OCI-LY1 (cell line): ENCODE measurements around the gene ARL5C.

Source experiments
- H2AFZ ChIP-seq: fragments of 200-600 bp; sonication (generic), shearing (Covaris generic); 2 replicates; pipeline ENCODE4 v1.6.0; 2014; ENCODE audit warnings: antibody characterized with exemption, mild to moderate bottlenecking, low read length
- H3F3A ChIP-seq: fragments of 200-600 bp; sonication (generic), shearing (Covaris generic); 2 replicates; pipeline ENCODE4 v1.6.0; 2014; ENCODE audit warnings: mild to moderate bottlenecking, antibody characterized with exemption, low read length, moderate library complexity; ENCODE audit not compliant: insufficient read depth
- H3K27ac ChIP-seq: fragments of 200-600 bp; sonication (generic); 2 replicates; pipeline ENCODE4 v1.5.1; 2014; ENCODE audit warnings: low read length, mixed run types, mild to moderate bottlenecking, low read depth; ENCODE audit not compliant: poor library complexity, severe bottlenecking
- H3K27me3 ChIP-seq: fragments of 200-600 bp; sonication (generic); 2 replicates; pipeline ENCODE4 v1.6.0; 2014; ENCODE audit warnings: antibody characterized with exemption, mild to moderate bottlenecking, low read length, moderate library complexity; ENCODE audit not compliant: insufficient read depth
- H3K36me3 ChIP-seq: fragments of 200-600 bp; sonication (generic); 2 replicates; pipeline ENCODE4 v1.6.1; 2014; ENCODE audit warnings: mild to moderate bottlenecking, antibody characterized with exemption, low read length, moderate library complexity, mixed read lengths; ENCODE audit not compliant: insufficient read depth
- H3K4me1 ChIP-seq: fragments of 200-600 bp; sonication (generic); 2 replicates; pipeline ENCODE4 v1.5.1; 2014; ENCODE audit warnings: mild to moderate bottlenecking, low read length, moderate library complexity; ENCODE audit not compliant: insufficient read depth, severe bottlenecking
- H3K4me2 ChIP-seq: fragments of 200-600 bp; sonication (generic), shearing (Covaris generic); 2 replicates; pipeline ENCODE4 v1.6.1; 2014; ENCODE audit warnings: low read length
- H3K4me3 ChIP-seq: fragments of 200-600 bp; sonication (generic); 2 replicates; pipeline ENCODE4 v1.5.1; 2014; ENCODE audit warnings: low read length, low read depth, mild to moderate bottlenecking, mixed read lengths; ENCODE audit not compliant: poor library complexity, severe bottlenecking
- H3K79me2 ChIP-seq: fragments of 200-600 bp; shearing (Covaris generic); 2 replicates; pipeline ENCODE4 v1.6.1; 2016; ENCODE audit warnings: mixed run types, low read length, mixed read lengths; ENCODE audit not compliant: insufficient read depth
- H3K9ac ChIP-seq: fragments of 200-600 bp; sonication (generic), shearing (Covaris generic); 2 replicates; pipeline ENCODE4 v1.6.1; 2014; ENCODE audit warnings: mild to moderate bottlenecking, low read length, mixed read lengths
- H3K9me2 ChIP-seq: fragments of 200-600 bp; sonication (generic), shearing (Covaris generic); 2 replicates; pipeline ENCODE4 v1.6.1; 2014; ENCODE audit warnings: low read depth, mild to moderate bottlenecking, low read length, mixed read lengths
- H3K9me3 ChIP-seq: fragments of 200-600 bp; shearing (Covaris generic); 2 replicates; pipeline ENCODE4 v1.6.1; 2014; ENCODE audit warnings: low read length, mixed read lengths
- H4K20me1 ChIP-seq: fragments of 200-600 bp; sonication (generic), shearing (Covaris generic); 2 replicates; pipeline ENCODE4 v1.6.0; 2016; ENCODE audit warnings: mild to moderate bottlenecking, low read length; ENCODE audit not compliant: insufficient read depth
- EZH2 ChIP-seq: fragments of 200-600 bp; sonication (generic), shearing (Covaris generic); IDR thresholded peaks from 2 replicates; pipeline ENCODE4 v1.8.0; 2017; ENCODE audit warnings: borderline replicate concordance, mixed run types, mild to moderate bottlenecking, antibody characterized with exemption, low read length, moderate library complexity, mixed read lengths
- TF ChIP-seq, protein P1 (sequence below): fragments of 200-600 bp; sonication (generic), shearing (Covaris generic); IDR thresholded peaks from 2 replicates; pipeline ENCODE4 v1.5.1; 2017; ENCODE audit warnings: mild to moderate bottlenecking, antibody characterized with exemption, low read length, moderate library complexity, mixed read lengths

The ARL5C gene

DNA sequence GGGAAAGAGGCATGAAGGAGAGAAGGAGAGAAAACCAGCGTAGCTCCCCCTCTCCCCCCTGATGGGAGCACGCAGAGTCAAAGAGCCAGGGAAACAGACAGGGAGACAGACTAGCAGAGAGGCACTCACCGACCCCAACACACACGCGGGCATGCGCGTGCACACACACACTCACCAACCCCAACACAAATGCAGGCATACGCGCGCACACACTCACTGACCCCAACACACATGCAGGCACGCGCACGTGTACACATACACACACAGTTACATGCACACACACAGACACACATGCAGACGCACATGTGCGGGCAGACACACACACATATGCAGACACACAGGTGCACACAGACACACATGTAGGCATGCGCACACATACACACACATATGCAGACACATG, 26.9 kb upstream of the ARL5C start:
- Histone ChIP-seq H3K27ac (no peak overlapping the region), H3K4me3 (no peak overlapping the region), H3K9ac (no peak overlapping the region), H3K9me3 (no peaks in the 10 kb centered on the region), H3K79me2 (no peaks in the 10 kb centered on the region), H3K36me3 (peaks cover 46% of the 10 kb centered on the region), H3K4me2 (no peak overlapping the region), H3F3A (0 out of 2 replicates have a peak, but pooled peaks cover 2% of the 10 kb centered on the region), H2AFZ (no peak overlapping the region), H3K9me2 (no peaks in the 10 kb centered on the region), H3K27me3 (no peaks in the 10 kb centered on the region), H4K20me1 (no peaks in the 10 kb centered on the region), H3K4me1 (peaks cover 20% of the 10 kb centered on the region)
- TF ChIP-seq, protein P1, sequence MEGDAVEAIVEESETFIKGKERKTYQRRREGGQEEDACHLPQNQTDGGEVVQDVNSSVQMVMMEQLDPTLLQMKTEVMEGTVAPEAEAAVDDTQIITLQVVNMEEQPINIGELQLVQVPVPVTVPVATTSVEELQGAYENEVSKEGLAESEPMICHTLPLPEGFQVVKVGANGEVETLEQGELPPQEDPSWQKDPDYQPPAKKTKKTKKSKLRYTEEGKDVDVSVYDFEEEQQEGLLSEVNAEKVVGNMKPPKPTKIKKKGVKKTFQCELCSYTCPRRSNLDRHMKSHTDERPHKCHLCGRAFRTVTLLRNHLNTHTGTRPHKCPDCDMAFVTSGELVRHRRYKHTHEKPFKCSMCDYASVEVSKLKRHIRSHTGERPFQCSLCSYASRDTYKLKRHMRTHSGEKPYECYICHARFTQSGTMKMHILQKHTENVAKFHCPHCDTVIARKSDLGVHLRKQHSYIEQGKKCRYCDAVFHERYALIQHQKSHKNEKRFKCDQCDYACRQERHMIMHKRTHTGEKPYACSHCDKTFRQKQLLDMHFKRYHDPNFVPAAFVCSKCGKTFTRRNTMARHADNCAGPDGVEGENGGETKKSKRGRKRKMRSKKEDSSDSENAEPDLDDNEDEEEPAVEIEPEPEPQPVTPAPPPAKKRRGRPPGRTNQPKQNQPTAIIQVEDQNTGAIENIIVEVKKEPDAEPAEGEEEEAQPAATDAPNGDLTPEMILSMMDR: no peak
- TF ChIP-seq EZH2: no peak

DNA sequence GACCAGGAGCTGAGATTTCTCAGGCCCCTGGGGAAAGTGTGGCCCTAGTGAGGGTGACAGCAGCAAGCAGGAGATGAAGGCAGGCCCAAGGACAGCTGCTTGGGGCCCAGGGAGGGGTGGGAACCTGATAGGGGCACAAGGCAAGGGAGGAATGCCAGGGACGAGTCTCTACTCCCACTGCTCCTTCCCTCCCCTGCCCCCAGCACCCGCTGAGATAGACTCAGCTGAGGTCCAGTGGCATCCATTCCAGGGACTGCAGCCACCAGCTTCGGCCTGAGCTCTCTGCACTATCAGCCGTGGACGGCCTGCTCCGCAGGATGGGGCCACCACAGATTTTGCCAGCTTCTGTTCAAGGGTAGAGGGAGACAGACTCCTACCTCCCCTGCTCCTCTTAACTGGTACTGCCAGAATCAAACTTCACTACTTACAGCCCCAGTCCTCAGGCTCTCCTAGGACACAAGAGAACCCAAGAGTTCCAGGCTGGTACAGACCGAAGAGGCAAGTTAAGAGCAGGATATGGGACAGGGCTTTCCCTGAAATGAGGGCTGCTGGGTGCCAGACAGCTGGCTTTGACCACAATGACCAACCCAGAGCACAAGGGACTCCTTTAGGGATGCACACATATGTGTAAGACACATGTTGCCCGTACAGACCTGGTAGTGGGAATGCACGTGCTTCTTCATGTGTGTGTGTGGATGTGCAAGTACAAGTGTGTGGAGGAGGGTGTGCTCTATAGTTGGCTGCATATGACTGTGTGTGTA, 26.0 kb upstream of the ARL5C start:
- no peak overlapping the region for H3K9ac ChIP-seq
- H3F3A ChIP-seq: 0 out of 2 replicates have a peak, but pooled peaks cover 2% of the 10 kb centered on the region
- H3K79me2 ChIP-seq: no peaks in the 10 kb centered on the region
- H3K9me3 ChIP-seq: no peaks in the 10 kb centered on the region
- no peaks in the 10 kb centered on the region for H3K9me2 ChIP-seq
- H3K27ac ChIP-seq: no peak overlapping the region
- TF ChIP-seq, protein P1: no peak
- TF ChIP-seq EZH2: no peak
- no peak overlapping the region for H3K4me2 ChIP-seq
- H4K20me1 ChIP-seq: no peaks in the 10 kb centered on the region
- H2AFZ ChIP-seq: no peak overlapping the region
- peaks cover 18% of the 10 kb centered on the region for H3K4me1 ChIP-seq
- peaks cover 54% of the 10 kb centered on the region for H3K36me3 ChIP-seq
- H3K27me3 ChIP-seq: no peaks in the 10 kb centered on the region
- no peak overlapping the region for H3K4me3 ChIP-seq

DNA sequence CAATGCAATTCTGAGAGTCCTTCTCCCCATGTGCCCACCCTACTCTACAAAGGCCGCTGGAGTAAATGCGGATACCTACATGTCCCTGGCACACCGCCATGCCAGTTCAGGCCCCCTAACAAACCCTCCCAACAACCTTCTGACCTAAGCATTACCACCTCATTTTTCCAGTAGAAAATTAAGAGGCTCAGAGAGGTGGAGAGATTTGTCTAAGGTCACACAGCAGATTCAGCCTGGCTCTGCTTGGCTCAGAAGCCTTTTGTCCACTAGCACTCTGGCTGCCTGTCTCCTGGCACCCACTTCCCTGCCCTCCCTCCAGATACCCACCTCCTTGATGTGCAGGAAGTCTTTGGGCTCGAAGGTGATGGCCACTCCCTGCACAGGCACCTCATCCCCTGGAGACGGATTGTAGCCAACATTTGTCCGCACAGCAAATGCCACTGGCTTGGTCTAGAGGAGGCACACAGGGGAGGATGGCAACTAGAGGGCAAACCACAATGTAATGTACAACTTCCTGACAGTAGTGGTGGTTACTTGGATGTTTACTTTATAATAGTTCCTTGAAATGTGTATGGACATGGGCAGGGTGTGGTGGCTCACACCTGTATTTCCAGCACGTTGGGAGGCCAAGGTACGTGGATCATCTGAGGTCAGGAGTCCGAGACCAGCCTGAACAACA, 21.3 kb upstream of the ARL5C start:
- no peaks in the 10 kb centered on the region for H3F3A ChIP-seq
- TF ChIP-seq, protein P1: no peak
- no peak for TF ChIP-seq EZH2

More for the DNA sequence above, 21.3 kb upstream of the ARL5C start:
- Histone ChIP-seq H3K36me3 (peaks cover 67% of the 10 kb centered on the region), H4K20me1 (no peaks in the 10 kb centered on the region), H3K27me3 (no peaks in the 10 kb centered on the region), H3K4me1 (no peaks in the 10 kb centered on the region), H3K9me3 (no peaks in the 10 kb centered on the region), H3K9me2 (no peaks in the 10 kb centered on the region), H3K4me2 (no peak overlapping the region), H3K4me3 (no peak overlapping the region), H3K27ac (no peak overlapping the region), H2AFZ (no peak overlapping the region), H3K79me2 (no peaks in the 10 kb centered on the region), H3K9ac (no peak overlapping the region)
